Smooth muscle cell (in vitro differentiated cells): ENCODE measurements around the gene NR3C1. TPM values are rescaled to one million over a fixed set of nuclear protein-coding genes. Genes with fewer than 3 reads are reported as not detected.

Source experiments
- DNase-seq: peaks from one replicate; lab custom pipeline; 2025; ENCODE audit not compliant: unreplicated experiment; lab: John Stamatoyannopoulos, UW
- H2AFZ ChIP-seq: fragments of 200-600 bp; sonication (generic); 2 replicates; pipeline ENCODE4 v1.6.0; 2016; ENCODE audit warnings: antibody characterized with exemption, low read depth, mild to moderate bottlenecking
- H3F3A ChIP-seq: fragments of 200-600 bp; sonication (generic); 2 replicates; pipeline ENCODE4 v1.6.0; 2017; ENCODE audit warnings: antibody characterized with exemption, low read depth
- H3K27ac ChIP-seq: fragments of 200-600 bp; sonication (generic); 2 replicates; pipeline ENCODE4 v1.5.1; 2016; ENCODE audit warnings: low read depth, mild to moderate bottlenecking
- H3K27me3 ChIP-seq: fragments of 200-600 bp; sonication (generic); 2 replicates; pipeline ENCODE4 v1.6.1; 2016; ENCODE audit warnings: low read depth, mild to moderate bottlenecking
- H3K36me3 ChIP-seq: fragments of 200-600 bp; sonication (generic); 2 replicates; pipeline ENCODE4 v1.5.1; 2016; ENCODE audit warnings: low read depth
- H3K4me1 ChIP-seq: fragments of 200-600 bp; sonication (generic); 2 replicates; pipeline ENCODE4 v1.5.1; 2016; ENCODE audit warnings: low read depth
- H3K4me2 ChIP-seq: fragments of 200-600 bp; sonication (generic); 2 replicates; pipeline ENCODE4 v1.6.0; 2016; ENCODE audit warnings: mild to moderate bottlenecking
- H3K4me3 ChIP-seq: fragments of 200-600 bp; sonication (generic); 2 replicates; pipeline ENCODE4 v1.5.1; 2016; ENCODE audit warnings: mild to moderate bottlenecking
- H3K79me2 ChIP-seq: fragments of 200-600 bp; sonication (generic); 2 replicates; pipeline ENCODE4 v1.6.0; 2016; ENCODE audit warnings: low read depth, mild to moderate bottlenecking
- H3K9ac ChIP-seq: fragments of 200-600 bp; sonication (generic); 2 replicates; pipeline ENCODE4 v1.6.0; 2016; ENCODE audit warnings: low read depth
- H3K9me3 ChIP-seq: fragments of 200-600 bp; sonication (generic); replicated peaks from 2 replicates; pipeline ENCODE4 v1.5.1; 2016; ENCODE audit warnings: low read depth
- H4K20me1 ChIP-seq: fragments of 200-600 bp; sonication (generic); 2 replicates; pipeline ENCODE4 v1.6.0; 2016; ENCODE audit warnings: low read depth
- CTCF ChIP-seq: fragments of 200-600 bp; sonication (generic); IDR thresholded peaks from 2 replicates; pipeline ENCODE4 v1.5.1; 2017; ENCODE audit warnings: borderline replicate concordance, mild to moderate bottlenecking, antibody characterized with exemption; ENCODE audit not compliant: insufficient read depth, poor library complexity, severe bottlenecking
- WGBS: methylation state at CpG from one replicate; pipeline ENCODE4 v1.1.7; 2016; ENCODE audit warnings: low lambda C conversion rate; 5-methylcytosine and 5-hydroxymethylcytosine counted together
- polyA plus RNA-seq: library from polyadenylated mRNA; unstranded; fragments of >200 nt; fragmentation: Nextera tagmentation; extraction: Ambion mirVana; gene quantifications from 2 replicates; pipeline ENCODE4 v1.2.1, GENCODE V29; 2016
- total RNA-seq: library from RNA; depleted of rRNA; stranded (reverse); fragments of >200 nt; gene quantifications from 2 replicates; pipeline ENCODE4 v1.2.3, GENCODE V29; 2014

Gene NR3C1
- total and polyA plus RNA-seq, 2 experiments from 2014 or later: 76.5 to 101 TPM

DNA sequence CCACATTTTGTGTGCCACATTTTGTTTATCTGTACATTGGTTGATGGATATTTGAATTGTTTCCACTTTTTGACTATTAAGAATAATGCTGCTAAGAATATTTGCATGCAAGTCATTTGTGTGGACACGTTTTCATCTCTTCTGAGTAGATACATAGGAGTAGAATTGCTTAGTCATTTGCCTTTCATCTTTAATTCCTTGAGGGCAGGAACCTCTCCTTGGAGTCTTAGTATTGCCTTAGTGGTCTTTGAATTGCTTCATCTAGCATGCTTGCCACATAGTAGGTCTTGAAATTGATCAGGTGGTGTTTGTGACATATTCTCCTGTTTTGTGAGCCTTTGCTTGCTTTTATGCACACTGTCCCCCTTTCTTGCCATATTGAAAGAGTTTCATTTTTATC lies 128.5 kb downstream of the NR3C1 start:
- H3K36me3 ChIP-seq: no peaks in the 10 kb centered on the region
- no peaks in the 10 kb centered on the region for H3K4me1 ChIP-seq
- H2AFZ ChIP-seq: no peak overlapping the region
- H3F3A ChIP-seq: no peaks in the 10 kb centered on the region
- no peaks in the 10 kb centered on the region for H3K79me2 ChIP-seq
- H3K9ac ChIP-seq: no peak overlapping the region
- no peaks in the 10 kb centered on the region for H4K20me1 ChIP-seq
- WGBS: 52% methylated on average over 1 of the region's 1 CpG
- no peak overlapping the region for H3K4me2 ChIP-seq
- H3K27me3 ChIP-seq: no peaks in the 10 kb centered on the region
- H3K27ac ChIP-seq: no peak overlapping the region
- no peak for DNase-seq
- H3K4me3 ChIP-seq: no peak overlapping the region
- TF ChIP-seq CTCF: no peak
- H3K9me3 ChIP-seq: no peaks in the 10 kb centered on the region

DNA sequence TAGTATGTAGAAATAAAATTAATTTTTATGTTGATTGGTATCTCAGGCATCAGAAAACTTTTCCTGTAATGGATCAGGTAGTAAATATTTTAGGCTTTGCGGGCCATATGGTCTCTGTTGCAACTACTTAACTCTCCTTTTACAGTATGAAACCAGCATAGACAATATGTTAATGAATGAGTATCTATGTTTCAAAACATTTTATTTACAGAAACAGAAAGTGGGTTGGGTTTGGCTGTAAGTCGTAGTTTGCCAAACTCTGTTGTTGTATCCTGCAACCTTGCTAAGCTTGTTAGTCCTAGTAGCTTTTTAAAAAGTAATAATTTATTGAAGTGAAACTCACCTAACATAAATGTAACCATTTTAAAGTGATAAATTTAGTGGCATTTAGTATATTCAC lies 132.1 kb downstream of the NR3C1 start:
- Histone ChIP-seq H3K27ac (no peak overlapping the region), H3F3A (no peaks in the 10 kb centered on the region), H3K4me1 (no peaks in the 10 kb centered on the region), H3K36me3 (no peaks in the 10 kb centered on the region), H2AFZ (no peak overlapping the region), H3K9ac (no peak overlapping the region), H3K9me3 (no peaks in the 10 kb centered on the region), H3K27me3 (no peaks in the 10 kb centered on the region), H3K79me2 (no peaks in the 10 kb centered on the region), H3K4me3 (no peak overlapping the region), H4K20me1 (no peaks in the 10 kb centered on the region), H3K4me2 (no peak overlapping the region)
- TF ChIP-seq CTCF: no peak
- DNase-seq: no peak
- 91% methylated on average over 2 of the region's 2 CpGs for WGBS

DNA sequence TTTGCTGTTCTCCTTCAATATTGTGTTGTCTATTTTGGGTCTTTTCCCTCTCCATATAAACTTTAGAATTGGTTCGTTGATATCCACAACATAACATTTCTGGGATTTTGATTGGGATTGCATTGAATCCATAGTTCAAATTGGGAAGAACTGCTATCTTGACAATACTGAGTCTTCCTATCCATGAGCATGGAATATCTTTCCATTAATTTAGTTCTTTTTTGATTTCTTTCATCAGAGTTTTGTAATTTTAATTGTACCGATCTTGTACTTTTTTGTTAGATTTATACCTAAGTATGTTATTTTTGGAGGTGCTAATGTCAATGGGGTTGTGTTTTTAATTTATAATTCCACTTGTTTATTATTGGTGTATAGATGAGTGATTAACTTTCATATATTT lies 135.1 kb downstream of the NR3C1 start:
- WGBS: 95% methylated on average over 2 of the region's 2 CpGs
- Histone ChIP-seq H3K27me3 (no peaks in the 10 kb centered on the region), H4K20me1 (no peaks in the 10 kb centered on the region), H3K27ac (no peak overlapping the region), H3K4me1 (no peaks in the 10 kb centered on the region), H2AFZ (no peak overlapping the region), H3K79me2 (no peaks in the 10 kb centered on the region), H3K9me3 (no peaks in the 10 kb centered on the region), H3K4me2 (no peak overlapping the region), H3K4me3 (no peak overlapping the region), H3K9ac (no peak overlapping the region), H3F3A (no peaks in the 10 kb centered on the region), H3K36me3 (no peaks in the 10 kb centered on the region)
- DNase-seq: no peak
- TF ChIP-seq CTCF: no peak

GRCh38 chr5:143267186-143267585 lies 136.3 kb downstream of the NR3C1 start:
- Histone ChIP-seq H3K4me2 (no peak overlapping the region), H3K36me3 (no peaks in the 10 kb centered on the region), H3F3A (no peaks in the 10 kb centered on the region), H3K27me3 (no peaks in the 10 kb centered on the region), H3K4me3 (no peak overlapping the region), H2AFZ (no peak overlapping the region), H3K9me3 (no peaks in the 10 kb centered on the region), H3K27ac (no peak overlapping the region), H3K79me2 (no peaks in the 10 kb centered on the region), H3K9ac (no peak overlapping the region), H3K4me1 (no peaks in the 10 kb centered on the region), H4K20me1 (no peaks in the 10 kb centered on the region)
- no peak for DNase-seq
- 97% methylated on average over 2 of the region's 2 CpGs for WGBS
- no peak for TF ChIP-seq CTCF
